Measurements from ENCODE around the gene PLCL2. TPM values are rescaled to one million over a fixed set of nuclear protein-coding genes. Genes with fewer than 3 reads are reported as not detected.

The PLCL2 gene
- total RNA-seq, 1 donor from 2014 or later: 12.4 TPM

DNA sequence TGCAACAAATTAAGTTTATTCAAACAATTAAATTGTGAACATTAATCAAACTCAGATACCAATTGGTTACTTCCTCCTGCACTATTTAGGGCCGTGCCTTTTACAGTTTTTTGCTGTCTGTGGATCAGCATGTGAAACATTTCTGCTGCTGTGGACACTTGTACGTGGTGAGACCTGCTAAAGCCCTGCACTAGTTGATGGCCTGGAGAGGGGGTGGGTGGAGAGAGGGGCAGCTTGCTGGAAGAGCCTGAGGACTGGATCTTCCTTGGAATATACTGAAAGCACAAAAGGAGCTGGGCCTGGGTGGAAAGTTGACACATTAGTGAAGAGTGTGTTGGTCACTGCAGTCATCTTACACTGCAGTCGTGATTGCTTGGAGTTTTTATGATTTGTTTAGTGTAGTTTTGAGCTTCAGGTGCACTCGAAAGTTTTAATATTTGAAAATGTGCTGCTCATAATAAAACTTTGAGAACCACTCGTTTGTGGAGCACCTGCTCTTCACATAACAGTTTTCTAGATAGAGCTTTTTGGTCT lies 11.4 kb downstream of the PLCL2 start:
- DNase-seq: no peak

DNA sequence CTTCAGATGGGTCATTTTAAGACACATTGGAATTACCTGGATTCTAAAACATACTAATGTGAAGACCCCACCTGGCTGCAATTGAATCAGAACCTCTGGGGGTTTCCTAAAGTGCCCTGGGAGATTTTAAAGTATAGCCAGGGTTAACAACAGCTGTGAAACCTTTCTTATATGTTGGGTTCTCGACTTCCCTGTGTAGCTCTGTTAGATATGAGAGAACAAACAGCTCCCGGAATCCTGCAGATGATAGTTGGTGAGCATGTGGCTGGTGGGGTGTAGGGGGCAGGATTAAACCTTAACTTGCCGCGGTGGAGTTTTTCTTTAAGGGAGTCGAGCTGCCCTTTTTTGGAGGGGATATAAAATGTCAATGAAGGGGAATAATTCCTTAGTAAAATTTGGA lies 12.1 kb downstream of the PLCL2 start:
- DNase-seq: no peak

DNA sequence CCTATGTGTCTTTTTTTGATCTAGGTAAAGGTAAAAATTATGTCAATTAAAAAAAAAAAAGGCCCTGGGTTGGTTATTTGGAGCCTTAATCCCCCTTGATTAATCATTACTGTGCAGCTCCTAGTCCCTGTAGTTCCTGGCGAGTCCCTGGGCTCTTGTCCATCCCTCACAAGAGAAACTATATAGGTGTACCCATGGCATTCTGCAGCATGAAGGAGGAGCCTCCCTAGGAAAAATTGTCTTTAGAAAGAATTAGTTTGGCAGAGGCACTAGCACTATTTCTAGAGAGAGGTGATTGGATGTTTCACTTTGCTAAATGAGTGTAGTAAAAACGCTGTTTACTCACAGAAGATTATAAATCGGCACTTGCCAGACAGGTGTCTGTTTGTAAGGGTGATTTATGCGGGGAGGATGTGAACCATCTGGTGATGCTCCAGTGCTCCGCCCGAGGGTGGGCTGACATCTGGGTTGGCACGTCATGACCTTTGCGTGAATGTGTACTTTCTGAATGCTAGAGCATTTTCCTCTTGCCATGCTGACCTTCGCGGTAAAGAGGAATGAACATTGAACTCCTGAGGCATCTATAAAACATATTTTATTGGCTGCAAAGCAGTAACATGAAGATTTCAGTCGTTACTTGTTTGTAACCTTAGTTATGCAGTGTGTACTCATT lies 12.6 kb downstream of the PLCL2 start:
- no peak for DNase-seq

DNA sequence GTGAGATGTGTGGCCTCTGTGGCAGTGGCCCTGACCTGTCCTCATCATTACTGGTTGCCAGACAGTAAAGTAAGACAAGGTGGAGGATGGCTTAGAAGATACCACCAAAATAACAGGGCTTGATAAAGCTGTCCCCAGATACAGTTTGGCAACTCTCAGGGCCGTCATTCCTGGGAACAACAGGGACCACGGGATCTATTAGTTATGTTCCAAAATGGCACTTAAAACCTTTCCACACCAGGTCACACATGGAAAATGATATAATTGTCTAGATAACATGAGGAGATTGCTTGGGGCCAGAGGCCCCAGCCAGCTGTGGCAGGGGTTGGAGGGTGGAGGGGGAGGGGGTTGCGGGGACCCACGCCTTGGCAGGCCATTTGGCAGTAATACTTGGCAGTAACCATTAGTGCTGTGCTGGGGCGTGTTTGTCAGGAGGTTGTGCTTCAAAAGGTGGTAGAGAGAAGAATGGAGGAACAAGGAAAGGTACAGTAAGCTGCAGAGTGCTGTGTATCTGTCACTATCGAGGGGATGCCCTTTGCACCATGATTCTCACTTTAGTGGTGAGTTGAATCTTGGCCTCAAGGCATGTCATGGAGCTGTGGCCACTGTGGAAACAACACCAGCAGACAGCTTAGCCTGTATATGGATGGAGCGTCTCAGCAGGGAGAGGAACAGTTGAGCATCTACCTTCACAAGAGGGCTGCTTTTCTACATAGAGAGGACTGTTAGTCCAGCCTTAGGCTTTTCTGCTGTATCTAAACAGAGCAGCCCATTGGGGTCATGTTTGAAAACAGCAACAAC lies 14.0 kb downstream of the PLCL2 start:
- no peak for DNase-seq

DNA sequence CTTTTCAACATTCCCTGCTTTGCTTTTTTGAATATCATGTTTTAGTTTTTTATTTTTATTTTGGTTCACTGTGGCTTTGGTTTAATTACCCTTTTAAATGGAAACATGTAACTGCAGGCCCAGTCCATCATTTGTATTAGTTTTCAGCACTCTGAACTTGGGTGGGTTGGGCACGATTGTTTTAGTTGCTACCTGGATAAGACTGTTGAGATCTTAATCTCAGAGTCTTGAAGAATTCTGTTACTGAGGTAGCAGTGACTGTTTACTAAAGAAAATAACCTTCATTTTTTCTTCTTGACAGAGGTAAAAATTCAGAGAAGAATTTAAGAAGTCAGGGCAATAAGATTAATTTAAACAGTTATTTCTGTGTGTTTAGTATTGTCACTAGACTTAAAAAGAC lies 15.2 kb downstream of the PLCL2 start:
- DNase-seq: no peak

DNA sequence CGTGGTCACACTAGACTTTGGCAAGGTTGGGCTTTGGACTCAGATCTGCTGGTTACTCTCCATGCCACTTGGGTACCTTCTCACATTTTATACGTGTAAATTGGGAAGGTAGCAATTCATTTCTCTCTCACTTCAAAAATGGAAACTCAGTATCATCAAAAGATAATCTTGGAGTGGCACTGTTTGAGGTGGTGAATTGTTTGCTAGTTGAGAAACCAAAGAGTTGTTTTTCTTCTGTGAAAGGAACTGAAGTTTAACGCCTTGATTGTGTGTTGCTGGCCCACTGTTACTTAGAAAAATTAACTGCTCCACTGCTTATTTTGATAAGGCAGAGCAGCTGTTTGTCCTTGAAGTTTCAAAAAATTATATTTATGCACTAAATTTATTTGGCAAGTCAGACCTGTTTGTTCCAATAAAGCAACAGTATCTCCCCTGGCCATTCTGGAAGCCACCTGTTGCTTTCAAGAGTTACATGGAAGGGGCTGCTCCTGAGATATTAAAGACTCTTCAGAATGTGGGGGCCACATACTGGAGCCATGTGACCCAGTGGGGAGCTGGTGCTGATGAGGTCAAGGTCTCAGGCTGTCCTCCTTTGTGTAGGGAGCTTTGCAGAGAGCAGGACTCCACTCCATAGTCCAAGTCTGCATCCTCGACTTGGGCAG lies 16.2 kb downstream of the PLCL2 start:
- DNase-seq: no peak

DNA sequence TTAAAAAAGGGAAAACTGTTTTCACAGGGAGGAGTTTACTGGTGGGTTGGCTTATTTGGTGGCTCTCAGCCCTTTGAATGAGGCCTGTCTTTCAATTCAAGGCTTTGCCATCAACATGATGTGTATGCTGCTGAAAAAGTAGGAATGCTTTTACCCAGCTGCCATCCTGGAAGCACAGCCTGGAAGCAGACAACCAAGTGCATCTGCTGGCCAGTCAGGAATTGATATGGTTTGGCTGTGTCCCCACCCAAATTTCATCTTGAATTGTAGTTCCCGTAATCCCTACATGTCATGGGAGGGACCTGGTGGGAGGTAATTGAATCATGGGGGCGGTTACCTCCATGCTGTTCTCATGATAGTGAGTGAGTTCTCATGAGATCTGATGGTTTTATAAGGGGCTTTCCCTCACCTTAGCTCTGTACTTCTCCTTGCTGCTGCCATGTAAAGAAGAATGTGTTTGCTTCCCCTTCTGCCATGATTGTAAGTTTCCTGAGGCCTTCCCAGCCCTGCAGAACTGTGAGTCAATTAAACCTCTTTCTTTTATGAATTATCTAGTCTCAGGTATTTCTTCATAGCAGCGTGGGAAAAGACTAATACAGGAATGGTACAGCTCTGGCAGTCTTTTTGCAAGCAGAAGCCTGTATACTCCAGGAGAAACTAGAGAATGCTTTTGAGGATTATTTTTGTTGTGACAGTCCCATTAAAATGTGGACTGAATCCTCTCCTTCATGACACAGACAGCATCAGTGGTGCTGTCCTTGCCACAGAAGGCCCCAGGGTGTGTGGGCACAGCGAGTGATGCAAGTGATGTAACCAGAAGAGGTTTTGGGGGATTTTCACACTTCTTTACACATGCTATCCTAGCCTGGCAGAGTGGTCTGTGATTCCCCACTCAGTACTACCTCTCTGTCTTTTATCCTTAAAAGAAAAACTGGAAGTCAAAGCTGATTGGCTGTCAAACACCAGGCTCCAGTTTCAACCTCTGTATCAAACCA lies 20.0 kb downstream of the PLCL2 start:
- no peak for DNase-seq

DNA sequence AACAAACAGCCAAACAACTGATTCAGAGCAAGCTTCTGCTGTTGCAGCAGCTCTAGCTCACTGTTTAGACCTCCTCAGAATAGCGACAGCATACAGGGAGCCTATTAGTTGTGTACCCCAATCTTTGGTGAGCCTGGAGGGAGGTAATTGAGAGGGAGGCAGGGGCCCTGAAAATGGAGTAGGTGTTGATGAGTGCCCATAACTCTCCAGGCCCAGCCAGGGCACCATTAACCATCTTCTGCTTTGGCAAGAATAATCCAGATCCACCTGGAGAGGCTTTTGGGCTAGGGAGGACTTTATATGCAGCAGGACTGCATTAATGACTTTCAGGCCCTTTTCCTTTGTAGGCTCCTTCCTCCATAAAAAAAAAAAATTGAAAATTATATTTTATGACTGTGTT lies 20.9 kb downstream of the PLCL2 start:
- DNase-seq: no peak

DNA sequence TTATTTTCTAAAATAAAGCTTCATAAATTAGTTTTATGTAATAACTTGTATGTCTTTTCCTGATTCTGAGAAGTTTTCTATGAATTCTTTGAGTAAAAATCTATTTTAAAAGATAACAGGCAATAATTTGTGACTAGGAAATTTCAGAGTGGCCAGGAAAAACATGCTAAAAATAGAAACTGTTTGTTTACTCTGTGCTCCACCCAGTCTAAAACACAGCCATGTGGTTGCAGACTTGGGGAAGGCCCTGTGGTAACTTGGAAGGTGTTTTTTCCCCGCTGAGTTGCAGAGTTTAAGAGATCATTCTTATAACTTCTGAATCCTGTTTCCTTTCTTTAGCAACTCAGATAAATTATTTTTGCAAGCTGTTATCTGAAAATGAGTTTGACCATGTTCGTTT lies 21.9 kb downstream of the PLCL2 start:
- DNase-seq: peak; percentile 46

DNA sequence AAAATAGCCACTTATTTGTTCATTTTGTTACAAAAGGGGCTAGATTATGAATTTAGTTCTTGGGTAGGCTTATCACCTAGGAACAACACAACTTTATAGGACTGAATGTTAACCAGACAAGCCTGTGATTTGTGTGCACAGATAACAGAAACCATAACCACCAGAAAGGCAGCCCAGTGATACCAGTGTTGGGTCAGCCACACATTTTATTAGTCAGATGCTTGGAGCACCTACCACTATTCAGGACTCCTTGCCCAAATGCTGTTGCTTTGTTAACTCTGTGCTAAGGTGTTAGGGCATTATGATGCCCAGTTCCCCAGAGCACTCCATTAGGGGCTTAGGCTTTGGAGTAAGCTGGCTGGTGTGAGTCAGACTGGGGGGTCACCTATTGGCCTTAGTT lies 22.5 kb downstream of the PLCL2 start:
- DNase-seq: peak; percentile 22

DNA sequence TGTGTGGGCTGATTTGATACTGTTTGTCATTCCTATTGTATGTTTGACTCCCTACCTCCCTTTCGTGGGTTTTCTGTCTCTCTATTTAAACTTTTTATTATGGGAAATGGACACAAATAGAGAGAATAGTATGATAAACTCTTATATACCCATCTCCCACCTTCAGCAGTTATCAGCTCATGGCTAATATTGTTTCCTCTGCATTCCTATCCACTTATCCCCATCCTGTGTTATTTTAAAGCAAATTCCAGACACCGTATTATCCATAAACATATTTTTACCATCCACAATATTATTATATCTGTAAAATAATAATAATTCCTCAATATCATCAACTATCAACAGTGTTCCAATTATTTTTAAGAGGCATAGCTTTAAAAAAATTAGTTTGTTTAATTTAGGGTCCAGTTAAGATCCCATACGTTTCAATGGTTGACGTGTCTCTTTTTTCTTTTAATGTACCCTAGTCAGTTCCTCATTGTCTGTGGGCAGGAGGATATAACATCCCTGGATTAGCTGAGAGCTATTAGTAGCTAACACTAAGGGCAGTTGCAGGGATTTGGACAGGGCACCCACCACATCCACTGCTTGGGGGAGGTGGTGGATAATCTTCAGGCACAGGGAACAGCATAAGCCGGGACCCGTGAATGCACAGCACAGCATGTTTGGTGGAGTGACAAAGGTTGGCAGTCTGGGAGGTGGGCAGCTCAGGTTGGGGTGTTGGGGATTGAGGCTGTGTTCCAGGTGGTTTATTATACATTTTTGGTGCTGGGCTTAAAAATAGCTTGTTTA lies 23.5 kb downstream of the PLCL2 start:
- peak; percentile 48 for DNase-seq

DNA sequence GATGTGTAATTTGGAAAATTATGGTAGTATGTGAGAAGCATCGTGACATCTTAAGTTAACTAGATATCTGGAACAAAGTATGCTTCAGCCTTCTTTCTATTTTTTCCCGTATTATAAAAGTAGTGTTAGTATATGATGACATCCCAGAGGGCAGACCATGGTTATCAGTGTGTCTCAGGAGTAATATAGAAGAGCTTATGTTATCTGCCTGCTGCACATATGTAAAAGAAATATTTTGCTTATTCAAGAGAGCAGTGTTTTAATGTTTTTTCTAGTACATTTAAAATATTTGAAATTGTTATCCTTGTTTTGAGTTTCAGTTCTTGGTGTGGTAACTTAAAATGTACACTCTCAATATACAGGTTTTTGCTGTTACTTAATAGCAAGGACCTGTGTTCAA lies 24.1 kb downstream of the PLCL2 start:
- no peak for DNase-seq

DNA sequence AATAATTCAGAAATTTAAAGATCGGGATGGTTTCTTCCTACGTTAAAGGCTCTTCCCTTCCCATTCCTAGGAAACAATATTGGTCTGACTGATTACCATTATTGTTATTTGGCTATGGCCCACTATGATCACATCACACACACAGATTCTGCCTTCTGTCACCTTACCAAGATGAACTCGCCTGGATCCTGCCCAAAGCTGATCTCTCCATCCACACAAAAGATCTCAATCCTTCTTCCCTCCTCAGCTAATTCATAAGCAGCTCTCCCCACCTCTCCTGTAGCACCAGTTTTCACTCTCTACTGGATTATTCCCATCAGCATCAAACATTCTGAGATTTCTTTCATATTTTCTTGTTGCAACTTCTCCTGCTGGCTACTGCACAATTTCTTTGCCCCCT lies 25.0 kb downstream of the PLCL2 start:
- no peak for DNase-seq

DNA sequence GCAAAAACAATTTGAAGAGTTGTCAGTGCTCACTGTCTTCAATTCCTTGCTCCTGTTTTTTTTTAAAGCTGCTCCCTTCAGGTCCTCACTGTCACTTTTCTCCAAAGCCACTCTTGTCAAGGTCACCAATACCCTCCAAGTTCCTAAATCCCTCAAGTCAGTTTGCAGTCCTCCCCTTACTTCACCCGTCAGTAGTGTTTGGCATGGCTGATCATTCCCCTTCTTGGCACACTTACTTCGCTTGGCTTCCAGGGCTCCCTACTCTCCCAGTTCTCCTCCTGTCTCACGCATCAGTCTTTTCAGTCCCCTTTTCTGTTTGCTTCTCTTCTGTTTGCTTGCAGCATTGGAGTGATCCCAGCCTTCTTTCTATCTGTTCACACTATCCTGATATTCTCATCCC lies 25.5 kb downstream of the PLCL2 start:
- no peak for DNase-seq

DNA sequence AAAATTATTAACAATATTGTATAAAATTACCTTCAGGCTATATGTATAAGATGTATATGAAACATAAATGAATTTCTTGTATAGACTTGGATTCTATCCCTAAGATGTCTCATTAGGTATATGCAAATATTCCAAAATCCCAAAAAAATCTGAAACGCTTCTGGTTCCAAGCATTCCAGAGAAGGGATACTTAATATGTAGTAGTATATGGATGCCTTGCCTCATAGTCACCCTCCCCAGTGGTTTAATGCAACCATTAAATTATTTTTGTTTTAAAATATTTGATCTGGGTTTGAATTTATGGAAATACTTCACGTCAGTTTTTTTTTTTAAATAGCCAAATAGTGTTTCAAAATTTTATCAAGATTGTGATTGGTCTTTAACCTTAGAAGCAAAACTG lies 27.2 kb downstream of the PLCL2 start:
- DNase-seq: no peak

DNA sequence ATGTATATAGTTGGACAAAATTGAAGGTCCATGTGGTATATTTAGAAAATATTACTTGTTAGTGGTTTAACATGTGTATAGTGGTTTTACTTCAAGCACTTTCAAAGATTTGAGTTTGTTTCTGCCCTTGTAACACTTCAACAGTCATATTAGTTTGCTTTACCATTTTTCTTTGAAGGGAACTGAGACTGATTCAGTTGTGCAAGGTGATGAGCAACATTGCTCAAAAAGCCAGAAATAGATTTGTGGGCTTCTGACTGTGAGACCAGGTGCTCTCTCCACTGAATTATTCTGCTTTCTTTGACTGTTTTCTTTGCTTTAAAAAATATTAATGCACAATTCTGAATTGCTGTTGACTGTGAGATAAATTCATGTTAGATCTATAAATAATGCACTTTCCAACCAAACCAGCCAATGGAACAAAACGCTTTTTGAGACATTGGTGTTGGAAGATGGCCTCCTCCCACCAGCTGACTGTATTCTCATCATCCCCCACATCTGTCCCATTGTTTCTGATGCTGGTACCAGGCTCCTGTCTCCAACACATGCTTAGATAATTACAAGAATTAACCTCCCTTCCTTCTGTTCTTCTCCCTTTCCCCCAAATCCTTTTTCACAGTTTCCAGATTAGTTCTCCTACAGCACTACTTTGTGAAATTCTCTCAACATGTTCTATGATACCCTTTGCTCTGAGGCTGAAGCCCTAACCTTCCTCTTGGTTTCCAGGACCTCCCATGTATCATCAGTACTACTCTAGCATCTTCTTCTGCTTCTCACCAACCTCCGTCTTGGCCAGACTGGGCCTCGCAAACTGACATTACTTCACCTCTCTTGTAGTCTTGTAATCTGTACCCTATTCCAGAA lies 27.9 kb downstream of the PLCL2 start:
- DNase-seq: no peak

DNA sequence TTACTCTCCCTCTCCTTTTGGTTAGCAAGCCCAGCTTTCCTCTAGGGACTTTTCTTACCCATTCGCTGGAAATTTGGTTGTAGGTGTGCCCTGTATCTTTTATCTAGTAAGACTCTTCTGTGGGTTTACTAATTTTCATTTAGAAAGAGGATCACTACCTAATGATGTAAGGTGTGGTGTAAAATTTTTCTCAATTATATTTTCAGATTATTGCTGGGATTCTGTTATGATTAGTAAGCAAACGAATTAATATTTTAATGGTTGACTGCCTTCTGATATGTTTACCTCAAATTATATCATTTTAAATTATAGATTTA lies 28.5 kb downstream of the PLCL2 start:
- no peak for DNase-seq

DNA sequence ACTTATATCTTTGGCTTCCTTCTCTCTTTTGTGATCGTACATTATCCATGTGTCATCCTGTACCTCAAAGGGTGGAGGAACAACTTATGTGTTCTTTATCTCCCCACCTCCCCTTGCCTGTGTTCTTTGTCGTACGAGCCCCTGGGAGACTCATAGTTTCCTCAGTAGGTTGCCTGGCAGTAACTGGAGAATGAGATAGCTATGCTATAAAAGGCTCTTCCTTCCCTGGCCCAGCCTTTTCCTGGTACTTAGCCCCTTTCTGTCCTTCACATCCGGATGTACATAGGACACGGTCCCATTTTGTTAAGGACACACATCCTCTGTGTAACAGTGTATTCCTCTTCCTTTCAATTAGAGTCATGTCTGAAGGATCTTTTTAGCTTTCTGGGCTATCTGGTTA lies 32.1 kb downstream of the PLCL2 start:
- peak; percentile 70 for DNase-seq

DNA sequence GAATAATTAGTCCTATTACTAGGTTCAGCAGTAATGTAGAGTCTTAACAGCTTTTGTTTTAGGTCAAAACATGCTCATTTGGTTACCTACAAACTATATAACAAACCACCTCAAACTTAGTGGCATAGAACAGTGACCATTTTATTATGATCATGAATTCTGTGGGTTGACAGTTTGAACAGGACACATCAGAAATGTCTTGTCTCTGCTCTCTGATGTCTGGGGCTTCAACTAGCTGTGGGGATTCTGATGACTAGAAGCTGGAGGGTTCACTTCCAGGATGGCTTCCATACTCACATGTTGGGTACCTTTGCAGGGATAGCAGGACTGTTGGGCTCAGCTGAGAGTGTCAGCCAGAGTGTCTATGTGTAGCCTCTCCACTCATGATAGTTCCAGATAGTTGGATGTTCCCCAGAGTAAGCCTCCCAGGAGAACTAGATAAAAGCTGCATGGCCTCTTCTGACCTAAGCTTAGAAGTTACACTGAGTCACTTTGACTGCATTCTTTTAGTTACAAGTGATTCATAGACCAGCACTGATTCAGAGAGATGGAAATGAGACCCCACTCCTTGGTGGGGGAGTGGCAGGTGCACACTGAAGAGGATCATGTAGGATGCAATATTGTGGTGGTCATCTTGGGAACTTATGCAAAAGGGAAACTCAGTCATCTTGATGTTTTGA lies 32.6 kb downstream of the PLCL2 start:
- DNase-seq: peak; percentile 36

Data from dermis blood vessel endothelial cell (primary cell).